GM23338 (cell line): ENCODE data around the gene IKZF1. TPM values are rescaled to one million over a fixed set of nuclear protein-coding genes. Genes with fewer than 3 reads are reported as not detected.

Source experiments
- ATAC-seq: fragments of 200-7000 bp; cut with Tn5 transposase; 3 replicates; pipeline ENCODE4 v1.9.1; 2020
- DNase-seq: peaks from one replicate; pipeline ENCODE4 v3.0.0-alpha.2; 2015; ENCODE audit warnings: low spot score
- H2AFZ ChIP-seq: fragments of 200-600 bp; sonication (generic); 2 replicates; pipeline ENCODE4 v1.8.0; 2016; ENCODE audit warnings: antibody characterized with exemption, mild to moderate bottlenecking, moderate library complexity
- H3F3A ChIP-seq: fragments of 200-600 bp; sonication (generic); replicated peaks from 2 replicates; pipeline ENCODE4 v1.8.0; 2017; ENCODE audit warnings: antibody characterized with exemption, mixed run types, low read depth
- H3K27ac ChIP-seq: fragments of 200-600 bp; sonication (generic); 2 replicates; pipeline ENCODE4 v1.6.1; 2016; ENCODE audit warnings: low read depth
- H3K27me3 ChIP-seq: fragments of 200-600 bp; sonication (generic); 2 replicates; pipeline ENCODE4 v1.8.0; 2016; ENCODE audit warnings: mild to moderate bottlenecking, mixed run types, moderate library complexity; ENCODE audit not compliant: insufficient read depth
- H3K36me3 ChIP-seq: fragments of 200-600 bp; sonication (generic); 2 replicates; pipeline ENCODE4 v1.8.0; 2016; ENCODE audit warnings: mild to moderate bottlenecking; ENCODE audit not compliant: insufficient read depth
- H3K4me1 ChIP-seq: fragments of 200-600 bp; sonication (generic); 2 replicates; pipeline ENCODE4 v1.8.0; 2016; ENCODE audit warnings: mild to moderate bottlenecking, moderate library complexity; ENCODE audit not compliant: insufficient read depth
- H3K4me2 ChIP-seq: fragments of 200-600 bp; sonication (generic); 2 replicates; pipeline ENCODE4 v1.7.1; 2017; ENCODE audit warnings: mixed run types
- H3K4me3 ChIP-seq: fragments of 200-600 bp; sonication (generic); 2 replicates; pipeline ENCODE4 v1.6.1; 2016; ENCODE audit warnings: mixed run types
- H3K79me2 ChIP-seq: fragments of 200-600 bp; sonication (generic); replicated peaks from 2 replicates; pipeline ENCODE4 v1.8.0; 2017; ENCODE audit warnings: mild to moderate bottlenecking; ENCODE audit not compliant: insufficient read depth
- H3K9me2 ChIP-seq: fragments of 200-600 bp; sonication (generic); 2 replicates; pipeline ENCODE4 v1.8.0; 2017; ENCODE audit not compliant: insufficient read depth
- H4K20me1 ChIP-seq: fragments of 200-600 bp; sonication (generic); replicated peaks from 2 replicates; pipeline ENCODE4 v1.8.0; 2017; ENCODE audit warnings: mild to moderate bottlenecking; ENCODE audit not compliant: insufficient read depth
- H3K27ac Mint-ChIP-seq: 2 replicates; pipeline ENCODE4 v1.8.0; 2020; ENCODE audit warnings: inconsistent platforms, mild to moderate bottlenecking, moderate library complexity, mixed read lengths
- H3K27me3 Mint-ChIP-seq: 3 replicates; pipeline ENCODE4 v1.8.0; 2022; ENCODE audit warnings: low read depth, mild to moderate bottlenecking, moderate library complexity, mixed read lengths, inconsistent platforms; ENCODE audit not compliant: insufficient read depth, poor library complexity
- H3K36me3 Mint-ChIP-seq: 3 replicates; pipeline ENCODE4 v1.8.0; 2021; ENCODE audit warnings: low read depth, mild to moderate bottlenecking, inconsistent platforms, moderate library complexity, mixed read lengths
- H3K4me1 Mint-ChIP-seq: 3 replicates; pipeline ENCODE4 v1.8.0; 2020; ENCODE audit warnings: mild to moderate bottlenecking, inconsistent platforms, mixed read lengths
- H3K4me3 Mint-ChIP-seq: 3 replicates; pipeline ENCODE4 v1.8.0; 2021; ENCODE audit warnings: moderate library complexity, mild to moderate bottlenecking, inconsistent platforms, mixed read lengths
- H3K9me3 Mint-ChIP-seq: 3 replicates; pipeline ENCODE4 v1.8.0; 2020; ENCODE audit warnings: moderate library complexity, mild to moderate bottlenecking, inconsistent platforms, mixed read lengths
- CREB1 ChIP-seq: fragments of 250-450 bp; sonication (Bioruptor Pico); IDR thresholded peaks from 2 replicates; pipeline ENCODE4 v1.5.0; 2020; ENCODE audit warnings: low read depth, mild to moderate bottlenecking, moderate library complexity
- CTCF ChIP-seq, 2 experiments: fragments of 200-600 bp in 1 of 2; sonication (generic) in 1 of 2; conservative IDR thresholded peaks; 2 replicates each; pipeline versions ENCODE4 v1.5.1 to v1.6.1; 2016 to 2017; ENCODE audit warnings: antibody characterized with exemption in 2 of 2, low read depth in 2 of 2, mild to moderate bottlenecking in 2 of 2, moderate library complexity in 1 of 2
- ETS1 ChIP-seq: IDR thresholded peaks from 2 replicates; pipeline ENCODE4 v1.6.1; 2016; ENCODE audit warnings: antibody characterized with exemption
- EZH2 ChIP-seq: fragments of 200-600 bp; sonication (generic); IDR thresholded peaks from one replicate; pipeline ENCODE4 v1.8.0; 2017; ENCODE audit warnings: antibody characterized with exemption, mild to moderate bottlenecking, low read depth; ENCODE audit not compliant: unreplicated experiment
- EZH2phosphoT487 ChIP-seq: fragments of 200-600 bp; sonication (generic); IDR thresholded peaks from one replicate; pipeline ENCODE4 v1.8.1; 2018; ENCODE audit warnings: antibody characterized with exemption; ENCODE audit not compliant: unreplicated experiment
- JUNB ChIP-seq: IDR thresholded peaks from one replicate; pipeline ENCODE4 v1.6.1; 2016; ENCODE audit warnings: antibody characterized with exemption; ENCODE audit not compliant: unreplicated experiment
- NANOG ChIP-seq: IDR thresholded peaks from 2 replicates; pipeline ENCODE4 v1.6.1; 2016; ENCODE audit warnings: antibody characterized with exemption, borderline replicate concordance
- POLR2AphosphoS5 ChIP-seq: IDR thresholded peaks from 2 replicates; pipeline ENCODE4 v1.6.1; 2016; ENCODE audit warnings: antibody characterized with exemption, low read depth
- REST ChIP-seq: IDR thresholded peaks from one replicate; pipeline ENCODE4 v1.6.1; 2018; ENCODE audit warnings: antibody characterized with exemption; ENCODE audit not compliant: unreplicated experiment
- STAT1 ChIP-seq: IDR thresholded peaks from one replicate; pipeline ENCODE4 v1.6.1; 2016; ENCODE audit warnings: antibody characterized with exemption; ENCODE audit not compliant: unreplicated experiment
- ZNF114 ChIP-seq: fragments of 250-450 bp; sonication (Bioruptor Pico); IDR thresholded peaks from 2 replicates; pipeline ENCODE4 v1.5.0; 2020; ENCODE audit warnings: mild to moderate bottlenecking, moderate library complexity
- ZNF331 ChIP-seq: fragments of 250-450 bp; sonication (Bioruptor Pico); IDR thresholded peaks from 2 replicates; pipeline ENCODE4 v1.5.0; 2020; ENCODE audit warnings: low read depth, mild to moderate bottlenecking, moderate library complexity
- ZNF462 ChIP-seq: fragments of 250-450 bp; sonication (Bioruptor Pico); IDR thresholded peaks from 2 replicates; pipeline ENCODE4 v1.5.0; 2020; ENCODE audit warnings: mild to moderate bottlenecking, moderate library complexity
- polyA plus RNA-seq: library from polyadenylated mRNA; unstranded; fragments of >200 nt; fragmentation: Nextera tagmentation; extraction: Ambion mirVana; gene quantifications from 2 replicates; pipeline ENCODE4 v1.2.1, GENCODE V29; 2016
- total RNA-seq: library from RNA; depleted of rRNA; stranded (reverse); fragments of >200 nt; shearing (Covaris generic); gene quantifications from 2 replicates; pipeline ENCODE4 v1.2.3, GENCODE V29; 2014

IKZF1 gene
- total and polyA plus RNA-seq, 2 experiments from 2014 or later, result 0.57 to 1.8 TPM

DNA sequence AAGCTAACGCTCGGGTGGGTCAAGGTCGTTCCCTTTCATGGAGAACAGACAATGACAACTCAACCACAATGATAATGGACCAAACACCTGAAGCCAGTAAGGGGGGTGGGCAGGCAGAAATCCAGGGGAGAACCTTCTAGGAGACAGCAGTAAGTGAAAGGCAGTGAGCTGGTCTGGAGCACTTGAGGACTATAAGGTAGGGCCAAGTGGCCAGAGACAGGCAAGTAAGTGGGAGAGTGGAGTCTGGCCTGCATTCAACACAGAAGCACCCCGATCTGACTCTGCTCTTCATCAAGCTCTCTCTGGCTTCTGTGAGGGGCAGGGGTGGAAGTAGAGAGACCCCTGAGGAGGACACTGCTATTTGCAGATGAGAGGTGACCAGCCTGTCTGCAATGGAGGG, 7.7 kb upstream of the IKZF1 start:
- ATAC-seq (no peak), DNase-seq (no peak)
- Mint-ChIP-seq H3K4me1 (no peaks in the 10 kb centered on the region; the same call in 2 of the 3 replicates), H3K4me3 (no peak overlapping the region), H3K27me3 (peaks cover 3% of the 10 kb centered on the region), H3K27ac (no peak overlapping the region), H3K9me3 (no peaks in the 10 kb centered on the region), H3K36me3 (no peaks in the 10 kb centered on the region)
- Histone ChIP-seq H3K4me3 (no peak overlapping the region), H2AFZ (no peak overlapping the region), H4K20me1 (0 out of 2 replicates have a peak, but pooled peaks cover 3% of the 10 kb centered on the region), H3K4me1 (no peaks in the 10 kb centered on the region), H3K9me2 (0 out of 2 replicates have a peak, but pooled peaks cover 4% of the 10 kb centered on the region), H3F3A (no peaks in the 10 kb centered on the region), H3K79me2 (no peaks in the 10 kb centered on the region), H3K27ac (no peak overlapping the region), H3K27me3 (peaks cover 9% of the 10 kb centered on the region), H3K36me3 (no peaks in the 10 kb centered on the region), H3K4me2 (no peak overlapping the region)
- TF ChIP-seq EZH2phosphoT487 (no peak), ZNF331 (CRISPR knock-in tag) (no peak), CTCF (conservative IDR thresholded peaks at IDR 0.05; ENCODE audit: low read depth in 2 of 2) (no peak), REST (no peak), POLR2AphosphoS5 (no peak), NANOG (no peak), JUNB (no peak), CREB1 (CRISPR knock-in tag) (no peak), ETS1 (no peak), STAT1 (no peak), EZH2 (no peak), ZNF462 (CRISPR knock-in tag) (no peak), ZNF114 (CRISPR knock-in tag) (no peak)
